Psoas muscle (tissue), 8 donors: ENCODE results near the gene DPYSL5. TPM values are rescaled to one million over a fixed set of nuclear protein-coding genes. Genes with fewer than 3 reads are reported as not detected.
"Not testable (repeated sequence)": the region's sequence is repeated elsewhere in the genome, so short reads cannot be mapped to it uniquely, and the experiment has no call there.

Experiments
- ATAC-seq, 4 donors: fragments of 200-7000 bp; cut with Tn5 transposase; one replicate each; pipeline ENCODE4 v1.9.1; 2020; ENCODE audit warnings: moderate library complexity in 3 of 4, mild to moderate bottlenecking in 2 of 4
- DNase-seq, 2 donors: peaks; one replicate each; pipeline ENCODE4 v3.0.0-alpha.2; 2020
- H3K27ac ChIP-seq: fragments of 200-600 bp; one replicate; pipeline ENCODE4 v1.8.0; 2022
- H3K27me3 ChIP-seq, 3 donors: fragments of 200-600 bp in 1 of 3; one replicate each; pipeline versions ENCODE4 v1.6.1 to v1.8.0; 2013 to 2022; ENCODE audit warnings: low read length in 2 of 3, mild to moderate bottlenecking in 2 of 3, moderate library complexity in 1 of 3; ENCODE audit not compliant: insufficient read depth in 3 of 3
- H3K36me3 ChIP-seq, 2 donors: fragments of 200-600 bp in 1 of 2; one replicate each; pipeline versions ENCODE4 v1.6.1 to v1.8.0; 2013 to 2022; ENCODE audit warnings: low read depth in 1 of 2, mild to moderate bottlenecking in 1 of 2, moderate library complexity in 1 of 2; ENCODE audit not compliant: insufficient read depth in 1 of 2
- H3K4me1 ChIP-seq: fragments of 200-600 bp; one replicate; pipeline ENCODE4 v1.8.0; 2022
- H3K4me3 ChIP-seq: fragments of 200-600 bp; one replicate; pipeline ENCODE4 v1.8.0; 2022; ENCODE audit warnings: mild to moderate bottlenecking
- H3K9me3 ChIP-seq: fragments of 200-600 bp; one replicate; pipeline ENCODE4 v1.8.0; 2022
- WGBS, 3 donors: extraction: QIAGEN DNeasy Blood & Tissue Kit; methylation state at CpG; one replicate each; pipeline versions ENCODE4 v1.1.6 to v1.1.7; 2013; 5-methylcytosine and 5-hydroxymethylcytosine counted together
- intact Hi-C, 2 donors: fragments of 100-400 bp; cut with DNase I; formaldehyde crosslinking; loops; one replicate each; pipeline versions ENCODE4 v1.11.0 to v1.14.2; 2022
- polyA plus RNA-seq, 3 donors: library from polyadenylated mRNA; stranded (reverse); fragments of 200-250 nt; gene quantifications; one replicate each; pipeline ENCODE4 v1.2.3, GENCODE V29; 2013
- total RNA-seq, 4 donors: library from RNA; stranded (reverse); fragmentation: NEBNext Ultra II Directional in 2 of 4; extraction: Animal tissue kit (Norgen Biotek cat#: 25700) in 2 of 4; gene quantifications; one replicate each; pipeline versions ENCODE4 v1.2.1 to v1.2.4, GENCODE V29; 2021 to 2023
- TF ChIP-seq, protein P1 (sequence below): fragments of 200-600 bp; IDR thresholded peaks from one replicate; pipeline ENCODE4 v1.8.0; 2022; ENCODE audit warnings: antibody characterized with exemption
- donor health status: healthy with polysubstance abuse.
- donor health status: DM: no; HTN: no; CAD: no; lungs with moderate emphysema.
- donor health status: Bipolar disorder and iron deficiency.
- donor health status: healthy.
- donor health status: DM: yes; HTN: yes; CAD: no.
- donor health status: DM: no; HTN: no; CAD: no.
- donor health status: DM: no; HTN: no; CAD: no.
- donor health status: DM: yes; HTN: yes; CAD: no.

DPYSL5 gene
- total and polyA plus RNA-seq, 7 donors: 0.03 to 0.39 (median 0.08) TPM; not detected in 3

DNA sequence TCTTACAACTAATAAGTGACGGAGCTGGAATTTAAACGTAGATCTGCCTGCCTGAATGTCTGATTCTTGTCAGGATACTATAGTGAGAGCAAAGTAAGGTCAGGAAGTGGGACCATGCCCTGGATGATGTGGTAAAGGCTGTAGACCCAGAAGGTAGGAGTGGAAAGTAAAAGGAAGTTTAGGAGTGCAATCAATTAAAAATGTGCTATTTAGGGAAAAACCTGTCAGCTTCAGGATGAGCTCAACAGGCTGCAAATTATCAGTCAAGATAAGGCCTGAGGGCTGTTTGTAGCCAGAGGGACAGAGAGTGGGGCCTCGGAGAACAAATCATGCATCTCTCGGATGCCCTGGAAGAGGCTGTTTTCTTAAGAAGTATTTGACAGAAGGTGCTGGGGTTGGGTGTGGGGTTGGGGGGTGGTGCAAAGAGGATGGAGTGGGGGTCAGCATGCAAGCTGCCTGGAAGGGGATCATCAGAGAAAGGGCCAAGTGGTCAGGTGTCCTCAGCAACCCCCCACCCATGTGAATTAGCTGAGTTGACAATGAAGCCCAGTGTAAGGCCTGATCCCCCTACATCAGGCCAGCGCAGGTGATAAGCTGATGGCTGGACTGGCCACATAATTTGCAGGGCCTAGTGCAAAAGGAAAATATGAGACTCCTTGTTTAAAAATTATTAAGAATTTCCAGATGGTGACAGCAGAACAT, 69.4 kb downstream of the DPYSL5 start:
- WGBS, 3 donors: 67 to 71% (median 69%) methylated on average over 5 of the region's 5 CpGs
- H3K27me3 ChIP-seq: peaks cover 0 to 23% (median 0%) of the 10 kb centered on the region in 3 donors
- no peaks in the 10 kb centered on the region for H3K4me1 ChIP-seq
- ATAC-seq: no peak
- H3K9me3 ChIP-seq: no peaks in the 10 kb centered on the region
- H3K4me3 ChIP-seq: no peak overlapping the region
- TF ChIP-seq, protein P1, sequence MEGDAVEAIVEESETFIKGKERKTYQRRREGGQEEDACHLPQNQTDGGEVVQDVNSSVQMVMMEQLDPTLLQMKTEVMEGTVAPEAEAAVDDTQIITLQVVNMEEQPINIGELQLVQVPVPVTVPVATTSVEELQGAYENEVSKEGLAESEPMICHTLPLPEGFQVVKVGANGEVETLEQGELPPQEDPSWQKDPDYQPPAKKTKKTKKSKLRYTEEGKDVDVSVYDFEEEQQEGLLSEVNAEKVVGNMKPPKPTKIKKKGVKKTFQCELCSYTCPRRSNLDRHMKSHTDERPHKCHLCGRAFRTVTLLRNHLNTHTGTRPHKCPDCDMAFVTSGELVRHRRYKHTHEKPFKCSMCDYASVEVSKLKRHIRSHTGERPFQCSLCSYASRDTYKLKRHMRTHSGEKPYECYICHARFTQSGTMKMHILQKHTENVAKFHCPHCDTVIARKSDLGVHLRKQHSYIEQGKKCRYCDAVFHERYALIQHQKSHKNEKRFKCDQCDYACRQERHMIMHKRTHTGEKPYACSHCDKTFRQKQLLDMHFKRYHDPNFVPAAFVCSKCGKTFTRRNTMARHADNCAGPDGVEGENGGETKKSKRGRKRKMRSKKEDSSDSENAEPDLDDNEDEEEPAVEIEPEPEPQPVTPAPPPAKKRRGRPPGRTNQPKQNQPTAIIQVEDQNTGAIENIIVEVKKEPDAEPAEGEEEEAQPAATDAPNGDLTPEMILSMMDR: no peak
- intact Hi-C loops: no loop called here
- no peaks in the 10 kb centered on the region for H3K36me3 ChIP-seq
- no peak overlapping the region for H3K27ac ChIP-seq
- no peak for DNase-seq

DNA sequence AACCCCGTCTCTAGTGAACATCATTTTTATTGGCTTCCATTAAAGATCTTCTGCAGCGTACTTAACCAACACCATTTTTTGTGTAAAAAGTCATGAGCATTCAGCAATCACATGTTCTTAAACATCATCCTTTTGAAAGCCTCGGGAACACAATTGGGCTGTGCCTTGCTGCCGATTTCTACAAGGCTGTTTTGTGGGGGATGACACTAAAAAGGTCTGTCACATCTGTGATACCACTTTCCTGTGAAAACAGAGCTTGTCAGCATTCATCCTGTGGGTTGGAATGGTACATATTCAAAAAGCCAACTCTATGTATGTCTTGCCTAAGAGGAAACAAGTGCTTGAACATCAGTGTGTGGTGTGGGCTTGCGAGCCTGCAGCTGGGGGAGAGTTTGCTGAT, 73.4 kb downstream of the DPYSL5 start:
- Histone ChIP-seq H3K9me3 (no peaks in the 10 kb centered on the region), H3K4me3 (no peak overlapping the region), H3K4me1 (no peaks in the 10 kb centered on the region), H3K36me3 (no peaks in the 10 kb centered on the region), H3K27ac (no peak overlapping the region), H3K27me3 (no peaks in the 10 kb centered on the region)
- WGBS, 3 donors: 92% methylated on average over 5 of the region's 5 CpGs
- ATAC-seq (no peak), DNase-seq (no peak)
- TF ChIP-seq, protein P1: no peak
- intact Hi-C loops: loop anchor here in 1 of 2 donors (5.0 kb wide), 1 partner anchor 74 kb away; the partner anchor contains the start of gene DPYSL5

DNA sequence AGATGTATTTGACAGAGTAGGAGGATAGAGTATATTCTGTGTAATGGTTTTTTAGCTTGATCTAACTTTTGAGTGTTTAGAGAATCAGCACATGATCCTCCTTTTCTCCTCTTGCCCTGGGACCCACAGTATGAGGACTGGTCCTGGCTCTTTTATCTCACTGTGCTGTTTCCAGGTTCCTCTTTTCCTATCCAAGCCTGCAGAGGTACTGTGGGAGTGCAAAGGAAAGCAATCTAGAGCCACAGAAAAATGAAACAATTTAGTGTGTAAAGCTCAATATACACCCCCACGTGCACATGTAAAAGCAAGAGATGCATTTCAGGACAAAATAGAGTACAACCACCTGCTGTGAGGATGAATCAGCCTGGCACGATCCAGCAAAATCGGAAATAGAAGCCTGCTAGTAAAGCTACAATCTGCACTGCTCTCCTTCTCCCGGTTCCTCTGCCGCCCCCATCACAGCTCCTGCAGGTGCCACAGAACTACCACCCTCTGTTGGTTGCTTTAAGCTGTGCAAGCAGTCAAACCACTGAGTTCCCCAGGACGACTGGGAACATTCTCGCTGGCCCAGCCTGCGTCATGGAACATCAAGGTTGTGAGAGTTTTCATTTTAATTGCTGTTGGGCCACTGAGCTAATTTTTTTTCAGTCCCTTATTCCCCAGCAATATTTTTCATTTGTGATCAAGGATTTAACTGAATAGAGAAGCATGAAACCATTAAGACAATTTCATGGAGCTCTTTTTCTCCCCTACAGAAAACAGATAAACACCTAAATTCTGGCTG, 74.7 kb downstream of the DPYSL5 start:
- DNase-seq (peak; percentile 34 to 66), ATAC-seq (peak; percentile 85 to 96 (median 90))
- Histone ChIP-seq H3K4me3 (no peak overlapping the region), H3K36me3 (no peaks in the 10 kb centered on the region), H3K4me1 (no peaks in the 10 kb centered on the region), H3K27me3 (no peaks in the 10 kb centered on the region), H3K9me3 (no peaks in the 10 kb centered on the region), H3K27ac (no peak overlapping the region)
- TF ChIP-seq, protein P1: peak; percentile 64
- 9 to 13% (median 10%) methylated on average over 8 of the region's 8 CpGs for WGBS, 3 donors
- intact Hi-C loops: loop anchor here (2.0 to 5.0 kb wide), 2 partner anchors 75 to 76 kb away; partner anchors contain the start of gene DPYSL5 (in 1 of the 2)

DNA sequence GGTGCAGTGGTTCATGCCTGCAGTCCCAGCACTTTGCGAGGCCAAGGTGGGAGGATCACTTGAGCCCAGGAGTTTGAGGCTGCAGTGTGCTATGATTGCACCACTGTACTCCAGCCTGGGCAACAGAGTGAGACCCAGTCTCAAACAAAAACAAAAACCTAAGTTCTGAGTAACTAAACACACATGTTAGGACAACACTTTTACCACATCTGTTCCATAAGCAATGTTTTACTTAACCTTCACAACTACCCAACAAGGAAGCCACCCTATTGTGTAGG, 75.2 kb downstream of the DPYSL5 start:
- H3K9me3 ChIP-seq, H3K4me3 ChIP-seq, H3K4me1 ChIP-seq, H3K27me3 ChIP-seq, ATAC-seq, H3K27ac ChIP-seq, H3K36me3 ChIP-seq, DNase-seq: not testable (repeated sequence)
- intact Hi-C loops: loop anchor here (2.0 to 5.0 kb wide), 2 partner anchors 76 kb away; partner anchors contain the start of gene DPYSL5 (in 1 of the 2)
- 76 to 83% (median 77%) methylated on average over 1 of the region's 1 CpG for WGBS, 3 donors

DNA sequence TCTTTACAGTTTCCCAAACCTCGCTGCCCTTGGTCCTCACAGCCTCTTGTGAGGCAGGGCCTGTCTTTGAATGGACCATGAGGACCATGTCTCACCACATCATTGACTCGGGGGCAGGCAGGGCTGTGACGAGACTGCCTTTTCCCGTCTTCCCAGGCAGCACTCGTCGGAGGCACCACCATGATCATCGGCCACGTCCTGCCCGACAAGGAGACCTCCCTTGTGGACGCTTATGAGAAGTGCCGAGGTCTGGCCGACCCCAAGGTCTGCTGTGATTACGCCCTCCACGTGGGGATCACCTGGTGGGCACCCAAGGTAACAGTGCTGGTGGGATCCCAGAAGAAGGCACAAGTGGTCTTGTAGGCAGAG, 76.8 kb downstream of the DPYSL5 start:
- no peak for ATAC-seq
- no peaks in the 10 kb centered on the region for H3K9me3 ChIP-seq
- TF ChIP-seq, protein P1: no peak
- WGBS, 3 donors: 92 to 94% (median 93%) methylated on average over 14 of the region's 14 CpGs
- H3K27me3 ChIP-seq: peaks cover 0 to 3% (median 0%) of the 10 kb centered on the region in 3 donors
- H3K36me3 ChIP-seq: no peaks in the 10 kb centered on the region
- no peak overlapping the region for H3K4me3 ChIP-seq
- no peaks in the 10 kb centered on the region for H3K4me1 ChIP-seq
- DNase-seq: no peak
- no peak overlapping the region for H3K27ac ChIP-seq
- intact Hi-C loops: loop anchor here (5.0 kb wide), 2 partner anchors 77 to 1768 kb away; partner anchors contain the start of gene DPYSL5 (in 1 of the 2)
